HL-60/S4 (cell line): ENCODE results near the gene GLDN.

Experiments
- in situ Hi-C: fragments of 300-500 bp; cut with MboI; formaldehyde crosslinking; loops from 2 replicates; pipeline ENCODE4 v1.14.3; 2022; ENCODE audit warnings: low sequenced_read_pairs

GLDN gene

GRCh38 chr15:51321316-51321715 lies 20.1 kb upstream of the GLDN start:
- in situ Hi-C loops, result no loop called here

GRCh38 chr15:51322621-51323296 lies 18.7 kb upstream of the GLDN start:
- in situ Hi-C loops, result no loop called here

- in situ Hi-C loops, result no loop called here
Measured at GRCh38 chr15:51323749-51324148, 17.7 kb upstream of the GLDN start.

GRCh38 chr15:51325167-51325566 lies 16.3 kb upstream of the GLDN start:
- in situ Hi-C loops, result no loop called here

- in situ Hi-C loops, result no loop called here
Measured at GRCh38 chr15:51327081-51327480, 14.4 kb upstream of the GLDN start.

GRCh38 chr15:51328926-51329325 lies 12.5 kb upstream of the GLDN start:
- in situ Hi-C loops, result no loop called here

- in situ Hi-C loops, result no loop called here
Measured at GRCh38 chr15:51331141-51331540, 10.3 kb upstream of the GLDN start.

- in situ Hi-C loops, result no loop called here
Measured at GRCh38 chr15:51332206-51333147, 9.0 kb upstream of the GLDN start.

GRCh38 chr15:51333571-51333970 lies 7.9 kb upstream of the GLDN start:
- in situ Hi-C loops, result no loop called here

GRCh38 chr15:51334011-51334451 lies 7.4 kb upstream of the GLDN start:
- in situ Hi-C loops, result no loop called here

- in situ Hi-C loops, result no loop called here
Measured at GRCh38 chr15:51335087-51335486, 6.4 kb upstream of the GLDN start.

- in situ Hi-C loops, result no loop called here
Measured at GRCh38 chr15:51335538-51336410, 5.7 kb upstream of the GLDN start.

GRCh38 chr15:51338496-51338895 lies 3.0 kb upstream of the GLDN start, which contains the start of gene CYP19A1:
TSS of gene CYP19A1 (minus strand) at chr15:51338596. CDS start at chr15:51242912, 95,684 bp downstream.
- in situ Hi-C loops, result no loop called here

GRCh38 chr15:51342227-51342999 lies 958 bp downstream of the GLDN start:
- in situ Hi-C loops, result no loop called here

GRCh38 chr15:51343466-51343865 lies 2.0 kb downstream of the GLDN start:
- in situ Hi-C loops, result no loop called here

GRCh38 chr15:51346136-51346535 lies 4.7 kb downstream of the GLDN start:
- in situ Hi-C loops, result no loop called here

- in situ Hi-C loops, result no loop called here
Measured at GRCh38 chr15:51348688-51349087, 7.2 kb downstream of the GLDN start.

- in situ Hi-C loops, result no loop called here
Measured at GRCh38 chr15:51349156-51349844, 7.8 kb downstream of the GLDN start.

GRCh38 chr15:51350723-51351122 lies 9.3 kb downstream of the GLDN start:
- in situ Hi-C loops, result no loop called here

- in situ Hi-C loops, result no loop called here
Measured at GRCh38 chr15:51353976-51354375, 12.5 kb downstream of the GLDN start.
